T-helper 9 cell (primary cell): ENCODE results near the gene MAMSTR.
"Not testable (repeated sequence)": the region's sequence is repeated elsewhere in the genome, so short reads cannot be mapped to it uniquely, and the experiment has no call there.

Experiments used
- DNase-seq: peaks from one replicate; pipeline ENCODE4 v3.0.0-alpha.2; 2020

The MAMSTR gene

GRCh38 chr19:48718106-48718505 is 1.4 kb downstream of the MAMSTR start:
- DNase-seq: not testable (repeated sequence)

DNA sequence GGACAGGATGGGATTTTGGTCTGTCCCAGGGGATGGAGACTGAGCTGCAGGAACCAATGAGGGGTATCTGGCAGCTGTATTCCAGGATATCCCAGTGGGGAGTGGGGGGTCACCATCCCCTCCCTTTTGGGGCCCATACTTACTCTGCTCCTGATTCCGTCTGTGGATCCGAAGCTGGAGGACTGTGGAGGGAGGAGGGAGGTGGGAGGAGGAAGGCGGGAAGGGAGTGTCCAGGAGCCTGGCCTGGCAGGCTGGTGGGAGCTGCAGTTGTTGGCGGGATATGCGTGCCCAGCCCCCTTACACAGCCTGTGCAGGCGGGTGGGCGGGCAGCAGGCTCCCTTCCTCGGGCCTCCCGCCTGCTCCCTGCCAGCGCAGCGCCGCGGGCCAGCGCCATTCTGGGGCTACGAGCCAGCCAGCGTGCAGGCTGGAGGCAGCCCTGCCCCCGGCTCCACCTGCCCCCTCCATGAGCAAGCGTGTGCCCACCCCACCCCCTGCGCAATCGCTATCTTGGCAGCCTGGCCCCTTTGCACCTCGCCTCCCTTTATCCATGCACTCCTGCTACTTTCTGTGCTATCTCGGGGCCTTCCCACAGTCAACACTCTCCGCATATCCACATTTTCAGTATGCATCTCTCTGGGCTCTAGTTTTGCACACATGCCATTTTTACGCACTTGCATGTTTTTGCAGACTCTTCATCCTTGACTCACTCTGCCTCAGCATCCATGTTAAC is 2.8 kb downstream of the MAMSTR start:
- no peak for DNase-seq

DNA sequence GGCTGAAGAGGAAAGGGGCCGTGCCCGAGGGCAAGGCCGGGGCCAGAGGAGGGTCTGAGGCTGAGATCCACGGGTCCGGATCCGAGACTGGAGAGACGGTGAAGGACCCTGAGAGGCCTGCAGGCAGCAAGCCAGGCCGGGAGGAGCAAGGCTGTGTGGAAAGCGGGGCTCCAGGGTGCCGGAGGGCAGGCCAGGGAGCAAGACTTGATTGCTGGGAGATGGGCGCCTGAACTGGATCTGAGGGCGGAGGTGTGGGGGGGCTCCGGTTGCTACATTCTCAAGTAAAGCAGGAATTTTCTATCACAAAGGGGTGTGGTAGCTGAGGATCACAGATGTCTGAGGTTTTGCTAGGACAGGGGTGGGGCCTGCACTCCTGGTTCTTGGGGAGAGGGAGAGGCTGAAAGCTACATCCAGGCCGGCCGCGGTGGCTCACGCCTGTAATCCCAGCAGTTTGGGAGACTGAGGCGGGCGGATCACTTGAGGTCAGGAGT is 3.8 kb downstream of the MAMSTR start:
- DNase-seq: no peak

- DNase-seq: no peak
These were observed 4.5 kb downstream of the MAMSTR start for GRCh38 chr19:48714759-48715675.

- DNase-seq: peak; percentile 93
These were observed 5.4 kb downstream of the MAMSTR start for GRCh38 chr19:48713864-48714755.

- DNase-seq: no peak
These were observed 6.3 kb downstream of the MAMSTR start for GRCh38 chr19:48713041-48713863.

DNA sequence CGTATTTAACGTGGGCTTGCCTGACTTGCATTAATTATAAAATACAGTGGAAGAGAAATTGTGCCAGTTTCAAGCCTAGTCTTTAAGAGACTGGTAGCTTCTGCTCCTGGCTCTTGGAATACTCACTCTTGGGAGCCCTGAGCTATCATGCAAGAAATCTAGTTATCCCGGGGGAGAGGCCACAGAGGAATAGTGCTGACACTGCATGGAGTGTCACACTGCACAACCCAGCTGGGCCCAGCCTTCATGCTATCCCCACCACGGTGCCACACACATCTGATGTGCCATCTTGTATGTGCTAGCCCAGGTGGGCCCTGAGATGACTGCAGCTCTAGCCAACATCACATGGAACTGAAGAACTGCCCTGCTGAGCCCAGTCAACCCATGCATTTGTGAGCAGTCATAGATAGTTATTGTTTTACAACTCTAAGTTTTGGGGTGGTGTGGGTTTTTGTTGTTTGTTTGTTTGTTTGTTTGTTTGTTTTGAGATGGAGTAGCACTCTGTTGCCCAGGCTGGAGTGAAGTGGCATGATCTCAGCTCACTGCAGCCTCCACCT is 8.3 kb downstream of the MAMSTR start:
- no peak for DNase-seq

GRCh38 chr19:48708471-48708870 is 11.1 kb downstream of the MAMSTR start:
- no peak for DNase-seq

- no peak for DNase-seq
These were observed 14.1 kb downstream of the MAMSTR start for GRCh38 chr19:48705431-48705830.

DNA sequence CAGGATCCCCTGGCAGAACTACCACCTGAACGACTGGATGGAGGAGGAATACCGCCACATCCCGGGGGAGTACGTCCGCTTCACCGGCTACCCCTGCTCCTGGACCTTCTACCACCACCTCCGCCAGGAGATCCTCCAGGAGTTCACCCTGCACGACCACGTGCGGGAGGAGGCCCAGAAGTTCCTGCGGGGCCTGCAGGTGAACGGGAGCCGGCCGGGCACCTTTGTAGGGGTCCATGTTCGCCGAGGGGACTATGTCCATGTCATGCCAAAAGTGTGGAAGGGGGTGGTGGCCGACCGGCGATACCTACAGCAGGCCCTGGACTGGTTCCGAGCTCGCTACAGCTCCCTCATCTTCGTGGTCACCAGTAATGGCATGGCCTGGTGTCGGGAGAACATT is 16.2 kb downstream of the MAMSTR start:
- DNase-seq: no peak

GRCh38 chr19:48702701-48703100 is 16.8 kb downstream of the MAMSTR start:
- no peak for DNase-seq

GRCh38 chr19:48698046-48698445 is 21.5 kb downstream of the MAMSTR start:
- no peak for DNase-seq

DNA sequence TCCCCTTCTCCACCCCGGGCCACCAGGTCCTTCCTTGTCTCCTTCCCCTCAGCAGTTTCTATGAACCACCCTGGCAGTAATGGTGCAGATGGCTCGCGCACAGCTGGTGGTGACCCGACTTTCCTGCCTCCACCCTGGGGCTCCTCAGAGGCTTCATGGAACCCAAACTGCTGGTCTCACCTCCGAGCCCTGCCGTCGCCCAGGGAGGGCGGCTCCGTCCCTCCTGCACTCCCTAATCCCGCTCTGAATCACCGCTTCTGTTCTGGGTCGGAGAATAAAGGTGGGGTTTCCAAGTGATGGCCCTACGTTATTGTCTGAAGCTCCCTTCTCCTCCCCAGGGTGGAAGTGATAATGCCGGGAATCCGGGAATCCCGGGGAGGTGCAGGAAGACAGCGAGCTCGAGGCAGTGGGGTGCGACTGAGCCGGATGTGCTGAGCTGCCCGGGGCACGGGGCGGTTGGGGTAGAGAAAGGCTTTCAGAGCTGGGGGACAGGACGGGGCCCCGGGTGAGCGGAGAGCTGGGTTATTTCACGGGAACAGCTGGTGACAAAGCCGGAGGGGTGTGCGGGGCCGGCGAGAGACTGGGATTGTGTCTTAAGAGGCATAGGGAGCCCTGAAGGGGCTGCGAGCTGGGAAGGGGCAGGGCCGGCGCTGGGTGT is 23.0 kb downstream of the MAMSTR start:
- DNase-seq: no peak

DNA sequence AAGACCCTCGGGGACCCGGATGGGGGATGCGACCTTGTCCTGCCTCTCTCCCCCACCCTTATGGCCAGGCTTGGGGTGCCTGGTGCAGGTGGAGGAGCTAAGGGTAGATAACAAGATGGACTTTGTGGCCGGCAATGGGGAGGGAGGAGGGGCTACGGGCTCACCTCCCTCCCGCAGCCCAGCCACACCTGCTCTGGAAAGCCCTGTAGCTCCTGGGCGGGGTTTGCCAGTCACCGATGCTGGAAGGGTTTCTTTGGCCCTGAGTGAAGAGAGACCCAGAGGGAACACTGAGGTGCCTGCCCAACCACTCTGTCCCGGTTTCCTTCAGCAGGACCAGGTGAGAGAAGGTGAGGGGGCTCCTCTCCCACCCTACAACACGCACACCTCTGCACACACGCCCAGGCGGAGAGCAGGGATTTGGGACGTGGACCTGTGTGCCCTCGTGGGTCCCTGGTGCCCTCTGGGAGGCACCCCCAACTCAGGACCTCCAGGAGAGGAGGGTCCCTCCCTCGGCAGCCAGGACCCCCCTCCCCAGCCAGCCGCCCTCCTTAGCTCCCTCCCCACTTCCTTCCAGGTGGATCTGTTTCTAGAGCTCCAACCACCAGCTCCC is 23.7 kb downstream of the MAMSTR start, which contains the start of gene FUT2:
TSS of gene FUT2 (plus strand) at position 229 of the 610 bp plus-strand sequence. CDS start 6,986 bp downstream, outside the sequence.
- DNase-seq: no peak

GRCh38 chr19:48693629-48694028 is 25.9 kb downstream of the MAMSTR start:
- DNase-seq: not testable (repeated sequence)

- no peak for DNase-seq
These were observed 30.1 kb downstream of the MAMSTR start for GRCh38 chr19:48689449-48689848.

GRCh38 chr19:48687776-48688175 is 31.7 kb downstream of the MAMSTR start:
- no peak for DNase-seq

DNA sequence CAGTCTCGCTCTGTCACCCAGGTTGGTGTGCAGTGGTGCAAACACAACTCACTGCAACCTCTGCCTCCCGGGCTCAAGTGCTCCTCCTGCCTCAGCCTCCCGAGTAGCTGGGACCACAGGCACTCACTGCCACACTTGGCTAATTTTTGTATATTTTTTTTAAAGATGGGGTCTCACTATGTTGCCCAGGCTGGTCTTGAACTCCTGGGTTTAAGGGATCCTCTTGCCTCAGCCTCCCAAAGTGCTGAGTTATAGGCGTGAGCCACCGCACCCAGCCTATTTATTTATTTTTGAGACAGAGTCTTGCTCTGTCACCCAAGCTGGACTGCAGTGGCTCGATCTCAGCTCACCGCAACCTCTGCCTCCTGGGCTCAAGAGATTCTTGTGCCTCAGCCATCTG is 32.9 kb downstream of the MAMSTR start:
- DNase-seq: not testable (repeated sequence)

- DNase-seq: no peak
These were observed 33.4 kb downstream of the MAMSTR start for GRCh38 chr19:48686088-48686487.

- DNase-seq: no peak
These were observed 33.9 kb downstream of the MAMSTR start for GRCh38 chr19:48685583-48685982.
